Measurements from ENCODE around the gene SEMA5A.

SEMA5A gene

GRCh38 chr5:9054821-9055589 lies 490.9 kb downstream of the SEMA5A start:
- in situ Hi-C loops (cut with MboI; ENCODE audit: low sequenced_read_pairs), result no loop called here

GRCh38 chr5:9054322-9054721 lies 491.6 kb downstream of the SEMA5A start:
- in situ Hi-C loops (cut with MboI; ENCODE audit: low sequenced_read_pairs), result no loop called here

GRCh38 chr5:9052421-9052820 lies 493.5 kb downstream of the SEMA5A start:
- in situ Hi-C loops (cut with MboI; ENCODE audit: low sequenced_read_pairs), result no loop called here

- in situ Hi-C loops (cut with MboI; ENCODE audit: low sequenced_read_pairs), result no loop called here
These were observed 494.1 kb downstream of the SEMA5A start for GRCh38 chr5:9051779-9052178.

GRCh38 chr5:9047932-9048331 lies 497.9 kb downstream of the SEMA5A start:
- in situ Hi-C loops (cut with MboI; ENCODE audit: low sequenced_read_pairs), result no loop called here

- in situ Hi-C loops (cut with MboI; ENCODE audit: low sequenced_read_pairs), result no loop called here
These were observed 499.0 kb downstream of the SEMA5A start for GRCh38 chr5:9046756-9047481.

- in situ Hi-C loops (cut with MboI; ENCODE audit: low sequenced_read_pairs), result no loop called here
These were observed 499.9 kb downstream of the SEMA5A start for GRCh38 chr5:9045946-9046345.

- in situ Hi-C loops (cut with MboI; ENCODE audit: low sequenced_read_pairs), result no loop called here
These were observed 503.6 kb downstream of the SEMA5A start for GRCh38 chr5:9042241-9042640.

- in situ Hi-C loops (cut with MboI; ENCODE audit: low sequenced_read_pairs), result no loop called here
These were observed 505.4 kb downstream of the SEMA5A start for GRCh38 chr5:9040475-9040874.

GRCh38 chr5:9037048-9037447 lies 508.8 kb downstream of the SEMA5A start:
- in situ Hi-C loops (cut with MboI; ENCODE audit: low sequenced_read_pairs), result no loop called here

GRCh38 chr5:9035346-9035745 lies 510.5 kb downstream of the SEMA5A start:
- in situ Hi-C loops (cut with MboI; ENCODE audit: low sequenced_read_pairs), result no loop called here

GRCh38 chr5:9034649-9035048 lies 511.2 kb downstream of the SEMA5A start:
- in situ Hi-C loops (cut with MboI; ENCODE audit: low sequenced_read_pairs), result no loop called here

- in situ Hi-C loops (cut with MboI; ENCODE audit: low sequenced_read_pairs), result no loop called here
These were observed 512.4 kb downstream of the SEMA5A start for GRCh38 chr5:9033524-9033923.

GRCh38 chr5:9025942-9026341 lies 519.9 kb downstream of the SEMA5A start:
- in situ Hi-C loops (cut with MboI; ENCODE audit: low sequenced_read_pairs), result no loop called here

GRCh38 chr5:9020996-9021395 lies 524.9 kb downstream of the SEMA5A start:
- in situ Hi-C loops (cut with MboI; ENCODE audit: low sequenced_read_pairs), result no loop called here

- in situ Hi-C loops (cut with MboI; ENCODE audit: low sequenced_read_pairs), result no loop called here
These were observed 530.0 kb downstream of the SEMA5A start for GRCh38 chr5:9015937-9016270.

GRCh38 chr5:9015260-9015936 lies 530.5 kb downstream of the SEMA5A start:
- in situ Hi-C loops (cut with MboI; ENCODE audit: low sequenced_read_pairs), result no loop called here

- in situ Hi-C loops (cut with MboI; ENCODE audit: low sequenced_read_pairs), result no loop called here
These were observed 532.7 kb downstream of the SEMA5A start for GRCh38 chr5:9013147-9013546.

GRCh38 chr5:9009931-9010651 lies 535.8 kb downstream of the SEMA5A start:
- in situ Hi-C loops (cut with MboI; ENCODE audit: low sequenced_read_pairs), result no loop called here

- in situ Hi-C loops (cut with MboI; ENCODE audit: low sequenced_read_pairs), result no loop called here
These were observed 548.3 kb downstream of the SEMA5A start for GRCh38 chr5:8997542-8998070.

GRCh38 chr5:8993031-8993430 lies 552.8 kb downstream of the SEMA5A start:
- in situ Hi-C loops (cut with MboI; ENCODE audit: low sequenced_read_pairs), result no loop called here
